ENCODE measurements around the gene ACTBL2. TPM values are rescaled to one million over a fixed set of nuclear protein-coding genes. Genes with fewer than 3 reads are reported as not detected.

The ACTBL2 gene
- total RNA-seq (2022) (0.10 TPM in 1 of 2 replicates, not detected in the other), Bru-seq, nascent RNA (not detected), BruChase-seq, experiment 1, labeled RNA remaining after a 6-hour chase (percentile 20 among the genes with signal in this experiment), BruChase-seq, experiment 2, labeled RNA remaining after a 2-hour chase (percentile 7 among the genes with signal in this experiment)
- long read RNA-seq, result 0 reads

DNA sequence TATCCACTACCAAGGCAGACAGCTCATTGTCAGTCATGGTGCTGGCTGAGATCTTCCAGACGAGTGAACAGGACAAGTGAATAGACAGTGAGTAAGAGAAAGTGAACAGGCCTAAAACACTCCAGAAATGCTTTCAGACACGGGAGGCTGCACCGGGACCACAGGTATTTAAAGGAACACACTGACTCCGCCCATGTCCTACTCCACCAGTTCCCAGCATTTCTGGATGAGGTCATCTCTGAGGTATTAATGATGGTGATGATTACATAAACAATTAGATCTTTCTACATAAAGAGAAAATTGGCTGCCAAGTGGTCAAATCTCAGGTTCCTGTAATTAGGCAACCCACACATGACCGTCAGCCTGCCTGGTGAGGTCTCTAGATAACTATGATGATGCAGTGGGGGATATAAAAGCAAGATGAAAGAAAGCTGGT, at the start of gene ACTBL2:
Gene ACTBL2, minus strand, starts transcription at position 141 of the 436 bp plus-strand sequence. Its CDS starts 104 bp downstream, at position 37.
- peaks cover 21% of the 10 kb centered on the region for H3K4me1 Mint-ChIP-seq (ENCODE audit: insufficient read depth, unreplicated experiment)
- DNase-seq (ENCODE audit: unreplicated experiment), result peak; percentile 74
- no peaks in the 10 kb centered on the region for H3K9me3 Mint-ChIP-seq (ENCODE audit: unreplicated experiment)
- no TSS peak for BruUV-seq (replicated peaks)
- ChIA-PET CTCF (interaction anchor here (0.8 to 1.6 kb wide), 2 partner anchors 13 to 1404 kb away, joined by 3 to 5 read pairs; no protein-coding TSS in a partner anchor), POLR2A (interaction anchor here (0.7 to 1.4 kb wide), 3 partner anchors 10 to 13 kb away, joined by 3 to 5 read pairs (median 3); no protein-coding TSS in a partner anchor)
- no peaks in the 10 kb centered on the region for H3K36me3 Mint-ChIP-seq (ENCODE audit: insufficient read depth, unreplicated experiment)
- H3K27me3 Mint-ChIP-seq (ENCODE audit: insufficient read depth, unreplicated experiment), result no peaks in the 10 kb centered on the region
- H3K4me3 Mint-ChIP-seq (ENCODE audit: unreplicated experiment), result peak within 1 kb of the TSS; percentile 47
- intact Hi-C loops (cut with micrococcal nuclease), result no loop called here
- TF ChIP-seq CTCF (IDR thresholded peaks at IDR 0.05; ENCODE audit: unreplicated experiment), result no peak
- H3K27ac Mint-ChIP-seq (ENCODE audit: low read depth, unreplicated experiment), result peak within 1 kb of the TSS; percentile 65

DNA sequence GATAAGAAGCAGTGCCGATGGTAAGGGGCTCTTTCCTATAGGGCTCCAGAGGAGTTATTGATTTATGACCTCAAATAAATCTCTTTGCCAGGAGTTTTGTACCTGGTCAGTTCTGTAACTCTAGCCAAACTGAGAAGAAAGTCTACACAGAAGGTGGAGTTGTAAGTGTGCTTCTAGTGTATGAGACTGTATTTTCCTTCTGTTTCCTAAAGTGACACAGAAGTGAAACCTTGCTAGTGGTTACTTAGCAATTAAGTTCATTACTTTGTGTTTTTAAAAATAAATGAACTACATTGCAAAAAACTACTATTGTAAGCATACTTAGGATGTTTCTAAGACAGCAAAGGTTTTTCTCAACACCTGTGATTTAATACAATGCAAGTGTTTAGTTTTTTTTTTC, 48.7 kb upstream of the ACTBL2 start:
- ChIA-PET POLR2A (no interaction called here), CTCF (no interaction called here)
- BruUV-seq (replicated peaks), result no TSS peak
- intact Hi-C loops (cut with micrococcal nuclease), result no loop called here
- no peak for TF ChIP-seq CTCF (IDR thresholded peaks at IDR 0.05; ENCODE audit: unreplicated experiment)
- H3K9me3 Mint-ChIP-seq (ENCODE audit: unreplicated experiment), result no peaks in the 10 kb centered on the region
- no peak for DNase-seq (ENCODE audit: unreplicated experiment)
- H3K27ac Mint-ChIP-seq (ENCODE audit: low read depth, unreplicated experiment), result no peak overlapping the region
- H3K27me3 Mint-ChIP-seq (ENCODE audit: insufficient read depth, unreplicated experiment), result no peaks in the 10 kb centered on the region
- H3K36me3 Mint-ChIP-seq (ENCODE audit: insufficient read depth, unreplicated experiment), result no peaks in the 10 kb centered on the region
- no peak overlapping the region for H3K4me3 Mint-ChIP-seq (ENCODE audit: unreplicated experiment)
- no peaks in the 10 kb centered on the region for H3K4me1 Mint-ChIP-seq (ENCODE audit: insufficient read depth, unreplicated experiment)

GRCh38 chr5:57529864-57530263, 47.3 kb upstream of the ACTBL2 start:
- Mint-ChIP-seq H3K9me3 (ENCODE audit: unreplicated experiment) (no peaks in the 10 kb centered on the region), H3K27me3 (ENCODE audit: insufficient read depth, unreplicated experiment) (no peaks in the 10 kb centered on the region)
- intact Hi-C loops (cut with micrococcal nuclease), result no loop called here

GRCh38 chr5:57527870-57528269, 45.3 kb upstream of the ACTBL2 start:
- H3K9me3 Mint-ChIP-seq (ENCODE audit: unreplicated experiment), result no peaks in the 10 kb centered on the region
- intact Hi-C loops (cut with micrococcal nuclease), result no loop called here
- DNase-seq (ENCODE audit: unreplicated experiment), result no peak
- no peaks in the 10 kb centered on the region for H3K36me3 Mint-ChIP-seq (ENCODE audit: insufficient read depth, unreplicated experiment)
- H3K27ac Mint-ChIP-seq (ENCODE audit: low read depth, unreplicated experiment), result no peak overlapping the region
- H3K4me1 Mint-ChIP-seq (ENCODE audit: insufficient read depth, unreplicated experiment), result no peaks in the 10 kb centered on the region
- POLR2A ChIA-PET, result no interaction called here
- CTCF ChIA-PET, result no interaction called here
- BruUV-seq (replicated peaks), result no TSS peak
- no peak for TF ChIP-seq CTCF (IDR thresholded peaks at IDR 0.05; ENCODE audit: unreplicated experiment)
- no peak overlapping the region for H3K4me3 Mint-ChIP-seq (ENCODE audit: unreplicated experiment)
- no peaks in the 10 kb centered on the region for H3K27me3 Mint-ChIP-seq (ENCODE audit: insufficient read depth, unreplicated experiment)

More at GRCh38 chr5:57529864-57530263, 47.3 kb upstream of the ACTBL2 start:
- no peak overlapping the region for H3K4me3 Mint-ChIP-seq (ENCODE audit: unreplicated experiment)
- no peak for DNase-seq (ENCODE audit: unreplicated experiment)
- H3K27ac Mint-ChIP-seq (ENCODE audit: low read depth, unreplicated experiment), result no peak overlapping the region
- no peaks in the 10 kb centered on the region for H3K36me3 Mint-ChIP-seq (ENCODE audit: insufficient read depth, unreplicated experiment)
- TF ChIP-seq CTCF (IDR thresholded peaks at IDR 0.05; ENCODE audit: unreplicated experiment), result no peak
- CTCF ChIA-PET, result no interaction called here
- BruUV-seq (replicated peaks), result no TSS peak
- no peaks in the 10 kb centered on the region for H3K4me1 Mint-ChIP-seq (ENCODE audit: insufficient read depth, unreplicated experiment)
- POLR2A ChIA-PET, result no interaction called here

Data from MCF 10A (cell line).